Measurements from ENCODE around the gene PGC.

The PGC gene

GRCh38 chr6:41700463-41701347 is 46.5 kb downstream of the PGC start:
- no peak for DNase-seq (ENCODE audit: low read depth in 2 of 3, low spot score in 2 of 3)

GRCh38 chr6:41699063-41699462 is 48.1 kb downstream of the PGC start:
- DNase-seq (ENCODE audit: low read depth in 2 of 3, low spot score in 2 of 3): no peak

GRCh38 chr6:41697861-41698781 is 49.1 kb downstream of the PGC start:
- no peak for DNase-seq (ENCODE audit: low read depth in 2 of 3, low spot score in 2 of 3)

- DNase-seq (ENCODE audit: low read depth in 2 of 3, low spot score in 2 of 3): no peak
Observed at GRCh38 chr6:41696788-41697187, 50.4 kb downstream of the PGC start.

GRCh38 chr6:41695825-41696224 is 51.4 kb downstream of the PGC start:
- no peak for DNase-seq (ENCODE audit: low read depth in 2 of 3, low spot score in 2 of 3)

GRCh38 chr6:41694815-41695526 is 52.2 kb downstream of the PGC start:
- DNase-seq (ENCODE audit: low read depth in 2 of 3, low spot score in 2 of 3): no peak

- no peak for DNase-seq (ENCODE audit: low read depth in 2 of 3, low spot score in 2 of 3)
Observed at GRCh38 chr6:41693281-41694240, 53.6 kb downstream of the PGC start.

- DNase-seq (ENCODE audit: low read depth in 2 of 3, low spot score in 2 of 3): no peak
Observed at GRCh38 chr6:41692730-41693129, 54.5 kb downstream of the PGC start.

- no peak for DNase-seq (ENCODE audit: low read depth in 2 of 3, low spot score in 2 of 3)
Observed at GRCh38 chr6:41692080-41692675, 55.0 kb downstream of the PGC start.

GRCh38 chr6:41691426-41692079 is 55.6 kb downstream of the PGC start:
- DNase-seq (ENCODE audit: low read depth in 2 of 3, low spot score in 2 of 3): no peak

- no peak for DNase-seq (ENCODE audit: low read depth in 2 of 3, low spot score in 2 of 3)
Observed at GRCh38 chr6:41690541-41691330, 56.5 kb downstream of the PGC start.

GRCh38 chr6:41689171-41690008 is 57.8 kb downstream of the PGC start:
- DNase-seq (ENCODE audit: low read depth in 2 of 3, low spot score in 2 of 3): no peak

GRCh38 chr6:41688256-41688965 is 58.8 kb downstream of the PGC start:
- DNase-seq (ENCODE audit: low read depth in 2 of 3, low spot score in 2 of 3): no peak

- DNase-seq (ENCODE audit: low read depth in 2 of 3, low spot score in 2 of 3): no peak
Observed at GRCh38 chr6:41687501-41688175, 59.6 kb downstream of the PGC start.

Measured in activated CD8-positive, alpha-beta memory T cell treated with anti-CD3 and anti-CD28 coated beads for 48 hours (primary cell).